HG03139 (cell line): ENCODE results near the gene NRG2.

Experiments used
- ATAC-seq: cut with Tn5 transposase; IDR thresholded peaks from one replicate; pipeline ENCODE4 v1.9.1; 2021; ENCODE audit not compliant: unreplicated experiment

The NRG2 gene

DNA sequence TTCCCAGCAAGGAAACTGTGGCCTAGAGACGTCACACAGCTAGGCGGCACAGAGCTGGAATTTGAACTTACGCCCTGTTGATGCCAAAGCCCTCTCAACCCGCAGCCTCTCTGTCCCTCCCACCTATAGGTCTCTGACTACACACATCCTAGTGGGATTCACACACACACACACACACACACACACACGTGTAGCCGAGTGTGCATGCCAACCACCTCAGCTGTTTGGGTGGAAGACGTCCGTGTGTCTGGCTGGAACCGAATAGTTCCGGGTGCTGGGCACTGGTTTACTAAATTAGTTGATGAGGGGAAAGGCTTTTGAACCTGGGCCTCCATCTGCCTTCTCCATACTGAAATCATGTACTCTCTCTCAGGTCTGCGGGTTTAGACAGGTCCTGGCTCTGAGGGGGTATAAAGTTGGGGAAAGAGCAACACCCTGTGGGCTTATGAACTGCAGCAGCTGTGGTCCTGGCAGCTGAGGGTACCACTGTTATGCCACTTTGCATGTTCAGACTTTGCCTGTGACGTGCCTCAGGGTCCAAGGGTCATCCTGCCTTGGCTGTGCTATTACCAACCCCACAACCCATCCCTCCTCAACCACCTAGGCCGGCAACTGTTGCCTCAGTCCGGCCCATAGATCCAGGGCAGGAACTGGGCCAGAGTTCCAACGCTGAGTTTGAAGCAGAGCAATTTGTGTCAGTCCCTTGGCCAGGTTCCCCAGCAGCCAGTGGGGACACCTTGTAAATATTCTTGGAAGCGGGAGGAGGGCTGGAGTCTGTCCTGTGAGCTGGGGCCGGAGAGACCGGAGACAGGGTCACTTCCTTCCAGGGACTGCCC, 197.0 kb downstream of the NRG2 start:
- ATAC-seq, result no peak

DNA sequence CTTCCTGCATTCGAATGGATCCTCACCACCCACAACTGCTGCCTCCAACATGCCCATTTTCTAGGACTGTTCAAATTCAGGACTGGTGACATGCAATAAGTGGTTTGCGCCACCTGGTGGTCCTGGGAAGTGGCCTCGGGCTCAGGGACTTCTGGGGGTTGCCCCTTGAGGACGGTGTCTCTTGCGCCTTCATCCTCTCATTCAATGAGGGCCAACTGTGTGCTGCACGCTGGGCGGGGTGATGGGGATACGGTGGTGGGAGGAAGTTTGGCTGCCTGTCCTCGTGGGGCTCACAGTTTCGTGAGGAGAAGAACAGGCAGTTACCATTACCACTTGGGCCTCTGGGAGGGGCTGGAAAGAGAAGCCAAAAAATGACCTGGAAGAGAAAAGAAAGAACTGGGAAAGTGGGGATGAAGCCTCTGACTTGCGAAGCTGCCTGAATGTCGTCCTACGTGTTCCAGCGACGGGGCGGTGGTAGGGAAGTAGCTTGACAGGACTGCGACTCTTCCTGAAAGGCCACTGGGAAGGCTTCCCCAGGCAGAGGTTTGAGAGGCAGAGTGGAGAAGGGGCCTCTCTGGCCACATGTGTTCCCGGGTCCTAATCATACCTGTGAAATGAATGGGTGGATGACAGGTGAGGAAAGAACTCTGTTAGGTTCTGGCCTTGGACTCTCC, 198.5 kb downstream of the NRG2 start:
- no peak for ATAC-seq

DNA sequence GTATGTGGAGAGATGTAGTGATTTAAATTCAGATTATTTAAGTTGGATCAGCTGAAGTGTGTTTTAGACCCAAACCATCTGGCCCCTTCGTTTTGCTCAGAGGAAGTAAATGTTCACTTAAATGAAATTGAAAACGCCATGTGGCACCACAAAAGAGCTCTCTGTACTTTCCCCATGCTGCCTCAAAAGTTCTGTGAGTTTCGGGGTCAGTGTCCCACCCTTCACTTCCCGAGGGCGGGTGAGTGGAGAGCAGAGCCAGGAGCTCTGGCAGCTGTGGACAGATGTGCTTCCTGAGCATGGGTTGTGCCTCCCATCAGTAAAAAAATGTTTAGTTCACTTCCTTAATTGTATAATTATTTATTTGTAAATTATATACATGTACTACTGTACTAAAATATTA, 199.1 kb downstream of the NRG2 start:
- no peak for ATAC-seq

DNA sequence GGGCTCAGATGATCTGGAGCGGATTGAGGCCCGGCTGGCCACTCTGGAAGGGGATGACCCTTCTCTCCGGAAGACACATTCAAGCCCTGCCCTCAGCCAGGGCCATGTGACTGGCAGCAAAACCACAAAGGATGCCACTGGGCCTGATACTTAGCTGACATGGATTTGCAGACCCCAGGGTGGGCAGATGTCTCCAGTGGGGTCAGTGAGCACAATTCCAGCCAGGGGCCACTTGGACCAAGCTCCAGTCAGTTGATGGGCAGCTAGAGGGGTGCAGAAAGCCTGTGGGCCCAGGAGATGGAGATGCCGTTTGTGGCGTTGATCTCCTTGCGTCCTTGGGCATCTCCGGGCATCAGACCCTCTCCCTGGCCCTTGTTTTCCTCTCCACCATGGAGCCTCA, 200.8 kb downstream of the NRG2 start:
- no peak for ATAC-seq

DNA sequence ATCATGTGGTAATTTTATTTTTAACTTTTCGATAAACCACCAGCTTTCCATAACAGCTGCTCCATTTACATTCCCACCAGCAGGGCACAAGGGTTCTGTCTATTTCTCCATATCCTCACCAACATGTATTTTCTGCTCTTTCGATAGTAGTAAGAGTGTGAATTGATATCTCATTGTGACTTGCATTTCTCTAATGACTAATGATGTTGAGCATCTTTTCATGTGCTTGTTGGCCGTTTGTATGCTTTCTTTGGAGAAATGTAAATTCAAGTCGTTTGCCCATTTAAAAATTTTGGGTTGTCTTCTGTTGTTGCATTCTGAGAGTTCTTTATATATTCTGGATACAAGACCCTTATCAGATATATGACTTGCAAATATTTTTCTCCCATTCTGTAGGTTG, 201.6 kb downstream of the NRG2 start:
- no peak for ATAC-seq

DNA sequence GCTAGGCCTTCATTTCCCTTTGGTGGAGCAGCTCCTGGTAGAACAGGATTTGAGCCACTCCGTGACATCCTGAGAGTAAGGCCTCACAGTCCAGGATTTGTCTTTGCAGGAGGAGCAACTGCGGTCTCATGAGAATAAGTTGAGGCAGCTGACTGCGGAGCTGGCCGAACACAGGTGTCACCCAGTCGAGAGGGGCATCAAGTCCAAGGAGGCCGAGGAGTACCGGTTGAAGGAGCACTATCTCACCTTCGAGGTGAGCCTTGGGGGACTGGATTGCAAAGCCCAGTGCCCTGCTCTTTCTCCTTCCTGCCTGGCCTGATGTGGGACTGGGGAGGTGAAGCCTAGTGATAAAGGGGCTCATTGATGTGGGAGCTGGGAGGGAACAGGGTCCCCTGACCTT, 203.2 kb downstream of the NRG2 start:
- ATAC-seq, result no peak

DNA sequence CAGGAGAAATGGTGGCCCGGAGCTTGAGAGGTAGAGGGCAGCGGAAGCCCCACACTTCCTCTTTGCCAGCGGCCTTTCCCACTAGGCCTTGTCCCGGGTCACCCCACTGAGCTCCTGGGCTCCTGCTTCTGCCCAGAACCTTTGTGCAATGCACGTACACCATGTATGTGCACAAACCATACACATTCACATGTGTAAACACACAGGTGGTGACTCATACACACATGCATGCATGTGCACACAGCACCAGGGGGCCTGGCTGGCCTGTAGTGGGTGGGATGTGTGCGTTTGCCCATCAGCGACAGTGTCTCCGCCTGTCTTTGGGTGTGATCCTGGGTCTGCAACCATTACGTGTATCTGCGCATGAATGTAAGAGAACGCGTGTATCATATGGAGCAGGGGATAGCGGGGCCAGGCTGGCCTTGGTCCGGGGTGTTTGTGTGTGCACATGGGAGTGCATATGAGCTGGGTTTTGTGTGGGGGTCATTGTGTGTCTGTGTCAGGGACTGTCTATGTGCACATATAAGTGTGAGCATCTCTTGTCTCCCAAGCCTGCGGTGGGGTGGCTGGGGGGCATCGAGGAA, 203.8 kb downstream of the NRG2 start:
- ATAC-seq, result no peak

DNA sequence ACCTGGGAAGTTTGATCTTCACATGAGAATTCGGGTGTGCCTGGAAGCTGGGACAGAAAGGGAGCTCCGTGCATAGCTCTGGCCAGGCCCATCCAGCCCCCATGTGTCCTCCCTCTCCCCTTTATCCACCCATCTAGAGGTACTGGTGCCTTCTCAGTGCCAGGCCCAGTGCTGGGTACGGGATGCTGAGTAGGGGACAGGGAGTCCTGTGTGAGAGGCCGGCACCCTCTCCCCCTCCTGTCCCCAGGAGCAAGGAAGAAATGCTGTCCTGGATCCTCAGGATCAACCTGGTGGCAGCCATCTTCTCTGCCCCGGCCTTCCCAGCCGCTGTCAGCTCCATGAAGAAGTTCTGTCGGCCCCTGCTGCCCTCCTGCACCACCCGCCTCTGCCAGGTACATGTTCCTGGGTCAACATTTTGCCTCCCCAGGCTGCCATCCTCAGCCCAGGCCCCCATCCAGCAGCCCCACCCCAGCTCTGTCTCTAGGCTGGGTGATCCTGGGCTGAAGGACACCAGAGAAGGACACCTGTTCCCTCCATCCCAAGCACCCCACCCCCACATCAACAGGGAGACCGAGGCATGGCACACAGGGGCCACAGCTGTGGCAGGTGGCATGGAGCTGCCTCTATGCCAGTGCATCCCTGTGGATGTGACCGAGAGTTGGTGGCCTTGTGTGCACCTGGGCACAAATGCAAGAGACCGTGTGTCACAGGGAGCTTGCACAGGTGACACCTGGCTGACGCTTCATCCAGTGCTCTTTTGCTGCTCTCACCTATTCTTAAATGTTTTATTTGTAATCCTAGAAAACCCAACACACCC, 204.5 kb downstream of the NRG2 start:
- ATAC-seq, result no peak

DNA sequence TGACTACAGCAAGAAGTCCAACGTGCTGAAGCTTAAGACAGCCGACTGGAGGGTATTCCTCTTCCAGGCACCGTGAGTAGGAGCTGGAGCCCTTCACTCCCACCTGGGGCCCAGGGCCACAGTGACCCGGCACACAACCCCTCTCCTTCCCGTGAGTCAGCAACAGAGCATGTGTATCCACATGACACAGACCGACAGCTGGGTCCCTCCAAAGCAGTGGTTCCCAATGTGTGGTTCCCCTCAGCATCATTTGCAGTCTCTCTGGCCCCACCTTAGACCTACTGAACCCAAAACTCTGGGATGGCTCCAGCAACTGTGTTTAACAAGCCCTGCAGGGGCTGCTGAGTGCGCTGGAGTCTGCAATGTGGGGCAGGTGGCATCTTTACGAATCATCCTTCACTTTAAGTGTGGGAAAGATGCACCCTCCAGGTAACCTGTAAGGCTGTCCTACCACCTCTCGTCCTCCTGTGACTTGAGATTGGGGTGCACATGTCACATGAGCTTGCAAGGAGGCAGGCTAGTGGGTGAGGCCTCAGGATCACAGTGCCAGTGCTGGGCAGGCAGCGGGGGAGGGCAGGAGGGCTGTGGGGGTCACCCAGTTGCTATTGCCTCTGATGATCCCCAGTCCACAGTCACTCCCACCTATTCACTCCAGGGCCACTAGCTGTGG, 205.3 kb downstream of the NRG2 start:
- no peak for ATAC-seq

DNA sequence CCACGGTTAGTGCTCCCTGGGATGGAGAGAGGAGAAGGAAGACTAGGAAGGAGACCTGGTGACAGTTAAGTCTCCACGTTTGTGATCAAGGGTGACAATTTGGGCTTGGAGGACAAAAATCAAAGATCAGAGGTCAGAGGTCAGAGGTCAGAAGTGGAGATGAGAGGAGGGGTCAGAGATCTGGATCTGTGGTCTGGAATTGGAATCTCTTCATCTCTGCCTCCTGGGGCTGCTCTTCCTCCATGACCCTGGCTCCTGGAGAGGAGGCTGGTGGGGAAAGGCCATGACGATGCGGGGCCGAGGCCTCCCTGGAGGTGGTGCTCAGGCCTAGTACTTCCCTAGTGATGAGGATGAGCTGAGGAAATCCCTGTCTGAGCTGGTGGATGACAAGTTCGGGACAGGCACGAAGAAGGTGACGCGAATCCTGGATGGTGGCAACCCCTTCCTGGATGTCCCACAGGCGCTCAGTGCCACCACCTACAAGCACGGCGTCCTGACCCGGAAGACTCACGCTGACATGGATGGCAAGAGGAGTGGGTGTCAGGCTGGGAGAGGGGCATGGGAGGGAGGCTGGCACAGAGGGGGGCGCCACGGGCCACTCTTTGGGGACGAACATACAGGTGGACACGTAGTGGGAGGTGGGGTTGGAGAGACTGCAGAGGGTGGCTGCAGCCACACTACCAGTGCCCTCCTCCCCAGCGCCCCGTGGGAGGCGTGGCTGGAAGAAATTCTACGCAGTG, 206.5 kb downstream of the NRG2 start:
- ATAC-seq, result no peak

DNA sequence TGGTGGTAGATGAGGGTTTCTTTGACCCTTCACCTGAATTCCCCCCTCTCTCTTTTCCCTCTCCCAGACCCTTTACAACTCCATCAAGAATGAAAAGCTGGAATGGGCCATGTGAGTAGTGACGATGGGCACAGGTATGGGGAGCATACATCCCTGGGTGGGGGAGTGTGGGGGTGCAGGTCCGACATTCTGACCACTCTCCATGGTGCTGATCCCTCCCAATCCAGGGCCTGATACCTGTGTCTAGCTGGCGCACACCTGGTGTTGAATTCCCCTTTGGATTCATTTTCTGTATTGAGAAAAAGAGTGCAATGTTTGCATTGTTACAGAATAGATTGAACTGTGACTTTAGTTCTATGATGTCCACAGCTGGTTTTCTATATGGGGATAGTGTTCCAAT, 207.4 kb downstream of the NRG2 start:
- no peak for ATAC-seq

DNA sequence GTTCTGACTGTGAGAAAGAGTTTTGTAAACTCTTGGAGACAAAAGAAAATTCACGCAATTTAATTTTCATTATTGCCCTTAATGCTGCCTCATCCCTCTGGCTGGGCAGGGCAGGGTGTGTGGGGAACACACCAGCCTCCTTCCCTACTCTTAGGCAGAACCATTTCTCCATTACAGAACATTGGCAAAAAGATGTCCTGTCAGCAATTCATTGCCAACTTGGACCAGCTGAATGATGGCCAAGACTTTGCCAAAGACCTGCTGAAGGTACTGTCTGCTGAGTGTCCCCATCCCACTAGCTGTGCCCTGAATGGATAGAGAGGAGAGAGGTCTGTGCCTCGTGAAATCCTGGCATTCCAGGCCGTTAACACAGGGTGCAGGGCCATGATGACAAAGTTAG, 209.6 kb downstream of the NRG2 start:
- no peak for ATAC-seq

DNA sequence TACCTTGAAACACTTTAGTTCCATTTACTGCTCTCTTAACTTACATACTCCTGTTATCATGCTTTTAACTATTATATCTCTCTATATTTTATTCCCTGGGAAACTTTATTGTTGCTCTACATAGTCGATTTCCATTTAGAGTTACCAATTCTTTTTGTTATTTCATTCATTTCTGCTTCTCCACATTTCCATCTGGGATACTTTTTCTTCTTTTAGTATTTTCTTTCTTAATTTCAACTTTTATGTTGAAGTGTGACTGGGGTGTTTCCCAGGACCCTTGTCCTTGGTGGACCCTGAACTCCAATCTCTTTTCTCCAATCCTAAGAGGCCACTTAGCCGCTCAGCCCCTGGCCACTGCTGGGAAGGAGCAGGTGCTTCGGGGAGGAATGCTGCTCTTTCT, 211.5 kb downstream of the NRG2 start:
- no peak for ATAC-seq

DNA sequence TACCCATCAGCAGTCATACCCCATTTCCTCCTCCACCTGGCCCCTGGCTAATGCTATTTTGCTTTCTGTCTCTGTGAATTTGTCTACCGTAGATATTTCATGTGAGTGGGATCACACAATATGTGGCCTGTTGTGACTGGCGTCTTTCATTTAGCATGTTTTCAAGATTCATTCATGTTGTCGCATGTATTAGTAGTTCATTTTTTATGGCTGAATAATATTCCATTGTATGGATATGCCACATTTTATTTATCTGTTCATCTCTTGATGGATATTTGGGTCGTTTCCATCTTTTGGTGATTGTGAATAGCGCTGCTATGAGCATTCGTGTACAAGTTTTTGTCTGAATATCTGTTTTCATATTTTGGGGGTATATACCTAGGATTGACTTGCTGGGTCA, 213.6 kb downstream of the NRG2 start:
- no peak for ATAC-seq

DNA sequence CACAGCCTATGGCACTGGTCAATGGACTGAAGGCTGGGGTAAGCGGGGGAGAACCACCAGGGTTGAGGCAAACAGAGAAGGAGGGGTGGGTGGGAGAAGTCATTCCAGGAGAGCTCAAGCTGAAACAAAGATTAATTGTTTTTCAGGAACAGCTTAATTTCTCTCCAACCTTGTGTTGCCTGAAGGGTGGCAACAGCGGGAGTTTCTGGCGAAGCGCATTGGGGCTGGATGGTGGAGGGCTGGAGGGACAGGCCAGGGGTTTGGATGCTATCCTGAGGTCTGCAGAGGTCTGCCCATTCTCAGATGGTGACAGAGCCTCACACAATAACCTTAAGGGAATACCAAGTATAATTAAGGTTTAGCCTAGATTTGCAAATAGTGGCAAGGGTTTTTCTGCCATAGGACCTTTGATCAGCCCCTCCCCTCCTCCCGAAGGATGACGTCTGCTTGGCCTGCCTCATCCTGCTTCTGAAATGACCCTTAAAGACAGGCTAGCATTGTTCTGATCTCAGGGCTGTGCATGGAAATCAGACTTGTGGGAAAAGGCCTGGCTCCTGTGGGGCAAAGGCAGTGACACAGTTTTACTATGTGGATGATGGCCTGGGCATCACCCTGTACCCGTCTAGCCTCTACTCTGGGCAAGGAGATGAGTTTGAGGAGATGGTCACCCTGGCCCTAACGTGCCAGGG, 214.7 kb downstream of the NRG2 start:
- no peak for ATAC-seq

DNA sequence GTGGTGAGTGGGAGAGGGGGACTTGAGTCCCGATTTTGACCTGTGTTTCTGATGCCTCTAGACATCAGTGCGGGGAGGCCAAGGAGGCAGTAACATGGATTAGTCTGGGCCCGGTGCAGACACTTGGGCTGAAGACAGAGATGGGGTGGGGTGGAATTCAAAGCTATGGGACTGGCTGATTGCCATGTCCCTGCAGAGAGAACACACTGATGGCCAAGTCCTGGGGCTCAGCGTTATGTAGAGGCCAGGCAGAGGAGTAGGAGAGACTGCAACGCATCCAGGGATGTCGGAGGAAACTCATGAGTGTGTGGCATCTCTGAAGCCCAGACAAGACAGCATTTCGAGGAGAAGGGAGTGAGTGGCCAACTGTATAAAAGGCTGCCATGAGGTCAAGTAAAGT, 217.4 kb downstream of the NRG2 start:
- no peak for ATAC-seq

DNA sequence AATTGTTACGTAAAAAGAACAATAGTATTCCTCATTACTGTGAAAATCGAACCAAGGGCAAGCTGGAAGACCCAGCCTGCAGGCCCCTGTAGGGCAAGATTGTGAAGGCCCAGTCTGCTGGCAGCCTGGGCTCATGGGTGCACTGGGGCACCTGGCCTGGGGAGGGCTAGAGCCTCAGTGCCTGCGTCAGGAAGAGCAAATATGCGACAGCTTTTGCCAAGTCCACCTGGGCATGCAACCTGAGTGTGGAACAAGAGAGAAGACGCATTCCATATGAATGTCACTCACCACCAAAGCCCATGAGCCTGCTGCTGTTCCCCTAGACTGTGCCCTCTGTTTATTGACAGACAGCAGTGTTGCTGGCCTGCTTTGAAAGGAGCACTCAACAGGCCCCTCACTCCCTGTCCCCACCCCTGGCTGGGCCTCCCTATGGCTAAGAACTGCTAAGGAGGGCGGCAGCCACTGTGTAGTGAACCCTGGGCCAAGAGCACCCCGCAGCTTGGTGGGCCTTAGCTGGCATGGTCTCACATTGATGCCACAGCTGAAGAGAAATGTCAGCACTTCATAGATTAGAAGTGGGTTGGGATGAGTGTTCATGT, 219.2 kb downstream of the NRG2 start:
- ATAC-seq, result no peak

DNA sequence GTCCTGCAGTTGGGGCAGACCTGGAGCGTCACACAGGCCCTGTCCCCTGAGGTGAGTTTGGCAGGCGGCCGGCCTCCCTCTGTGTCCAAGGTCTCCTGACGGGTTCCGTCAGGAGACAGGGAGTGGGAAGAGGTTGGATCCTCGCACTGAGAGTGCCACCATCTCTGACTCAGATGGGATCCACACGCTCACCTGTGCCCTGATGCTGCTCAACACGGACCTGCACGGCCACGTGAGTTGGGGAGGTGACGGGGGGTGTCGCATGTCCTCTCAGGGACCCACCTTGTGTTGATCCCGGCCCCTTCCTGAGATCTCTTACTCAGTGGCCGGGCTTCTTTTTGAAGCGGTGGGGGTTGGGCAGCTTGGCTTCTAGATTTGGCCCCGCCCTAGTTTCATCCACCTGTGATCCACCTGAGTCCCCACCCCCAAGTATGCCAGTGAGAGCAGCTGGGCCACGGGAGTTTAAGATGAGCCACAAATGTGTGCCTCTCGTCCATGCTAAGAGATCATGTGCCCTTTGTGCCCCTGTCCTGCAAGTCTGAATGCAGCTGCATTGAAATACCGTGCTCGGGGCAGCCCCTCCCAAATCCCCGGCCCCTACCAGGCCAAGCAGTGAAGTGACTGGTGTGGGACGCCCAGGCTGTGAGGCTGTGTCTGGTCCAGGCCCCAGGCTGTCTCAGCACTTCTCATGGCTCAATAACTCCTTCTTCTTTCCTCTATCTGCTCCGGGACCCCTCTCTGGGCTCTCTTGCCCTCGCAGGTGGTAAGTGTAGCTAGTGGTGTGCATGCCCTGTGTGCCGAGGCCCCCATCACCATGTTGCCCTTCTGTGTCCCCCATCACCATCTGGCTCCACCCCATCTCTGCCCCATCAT, 220.3 kb downstream of the NRG2 start:
- ATAC-seq, result no peak
